GM21723 (cell line): ENCODE measurements around the gene TCF20.

Experiments used
- ATAC-seq: cut with Tn5 transposase; IDR thresholded peaks from one replicate; pipeline ENCODE4 v1.9.1; 2021; ENCODE audit warnings: mild to moderate bottlenecking, moderate library complexity; ENCODE audit not compliant: unreplicated experiment

TCF20 gene

GRCh38 chr22:42270510-42271190, at the start of gene TCF20:
Gene TCF20 (minus strand): TSS chr22:42270653. CDS start chr22:42215305, 55,348 bp downstream.
- ATAC-seq = peak; percentile 65

GRCh38 chr22:42319386-42319785, 48.9 kb upstream of the TCF20 start:
- no peak for ATAC-seq

GRCh38 chr22:42318967-42319366, 48.5 kb upstream of the TCF20 start:
- no peak for ATAC-seq

- no peak for ATAC-seq
Measured at GRCh38 chr22:42317691-42318547, 47.5 kb upstream of the TCF20 start.

GRCh38 chr22:42317008-42317407, 46.6 kb upstream of the TCF20 start:
- no peak for ATAC-seq

GRCh38 chr22:42315392-42315756, 44.9 kb upstream of the TCF20 start:
- no peak for ATAC-seq

GRCh38 chr22:42314709-42315391, 44.4 kb upstream of the TCF20 start:
- no peak for ATAC-seq

- ATAC-seq = no peak
Measured at GRCh38 chr22:42313804-42314581, 43.5 kb upstream of the TCF20 start.

GRCh38 chr22:42313204-42313603, 42.8 kb upstream of the TCF20 start:
- no peak for ATAC-seq

- ATAC-seq = no peak
Measured at GRCh38 chr22:42310291-42311015, 40.0 kb upstream of the TCF20 start.

- ATAC-seq = no peak
Measured at GRCh38 chr22:42309865-42310264, 39.4 kb upstream of the TCF20 start.

- ATAC-seq = no peak
Measured at GRCh38 chr22:42308892-42309468, 38.5 kb upstream of the TCF20 start.

GRCh38 chr22:42307806-42308563, 37.5 kb upstream of the TCF20 start:
- no peak for ATAC-seq

GRCh38 chr22:42306010-42306409, 35.6 kb upstream of the TCF20 start:
- no peak for ATAC-seq

GRCh38 chr22:42304324-42304790, 33.9 kb upstream of the TCF20 start:
- no peak for ATAC-seq

- ATAC-seq = no peak
Measured at GRCh38 chr22:42303396-42304323, 33.2 kb upstream of the TCF20 start.

GRCh38 chr22:42301742-42302102, 31.3 kb upstream of the TCF20 start:
- ATAC-seq = no peak
